GM11168 (cell line): Measurements from ENCODE around the gene GLB1L3.

Experiments
- in situ Hi-C: fragments of 300-500 bp; cut with MboI; formaldehyde crosslinking; loops from one replicate; pipeline ENCODE4 v1.12.0; 2022; ENCODE audit warnings: low sequenced_read_pairs; ENCODE audit not compliant: unreplicated experiment

The GLB1L3 gene

DNA sequence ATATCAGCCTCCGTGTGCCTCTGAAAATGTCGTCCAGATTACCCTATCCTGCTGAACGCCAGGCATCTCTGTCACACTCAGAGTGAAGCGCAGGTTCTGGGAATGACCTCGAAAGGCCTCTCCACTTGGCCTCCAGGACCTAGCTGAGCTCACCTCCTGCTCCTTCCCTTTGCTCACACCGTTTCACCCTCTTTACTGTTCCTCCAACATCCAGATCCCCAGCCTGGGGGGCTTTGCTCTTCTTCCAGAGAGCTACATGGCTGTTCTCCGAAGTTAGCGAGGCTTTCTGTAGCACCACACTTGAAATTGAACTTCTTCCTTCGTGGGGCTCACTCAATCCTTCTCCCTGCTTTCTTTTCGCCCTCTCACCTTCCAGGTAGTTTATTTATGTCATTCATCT is 83.5 kb downstream of the GLB1L3 start:
- in situ Hi-C loops, result no loop called here

DNA sequence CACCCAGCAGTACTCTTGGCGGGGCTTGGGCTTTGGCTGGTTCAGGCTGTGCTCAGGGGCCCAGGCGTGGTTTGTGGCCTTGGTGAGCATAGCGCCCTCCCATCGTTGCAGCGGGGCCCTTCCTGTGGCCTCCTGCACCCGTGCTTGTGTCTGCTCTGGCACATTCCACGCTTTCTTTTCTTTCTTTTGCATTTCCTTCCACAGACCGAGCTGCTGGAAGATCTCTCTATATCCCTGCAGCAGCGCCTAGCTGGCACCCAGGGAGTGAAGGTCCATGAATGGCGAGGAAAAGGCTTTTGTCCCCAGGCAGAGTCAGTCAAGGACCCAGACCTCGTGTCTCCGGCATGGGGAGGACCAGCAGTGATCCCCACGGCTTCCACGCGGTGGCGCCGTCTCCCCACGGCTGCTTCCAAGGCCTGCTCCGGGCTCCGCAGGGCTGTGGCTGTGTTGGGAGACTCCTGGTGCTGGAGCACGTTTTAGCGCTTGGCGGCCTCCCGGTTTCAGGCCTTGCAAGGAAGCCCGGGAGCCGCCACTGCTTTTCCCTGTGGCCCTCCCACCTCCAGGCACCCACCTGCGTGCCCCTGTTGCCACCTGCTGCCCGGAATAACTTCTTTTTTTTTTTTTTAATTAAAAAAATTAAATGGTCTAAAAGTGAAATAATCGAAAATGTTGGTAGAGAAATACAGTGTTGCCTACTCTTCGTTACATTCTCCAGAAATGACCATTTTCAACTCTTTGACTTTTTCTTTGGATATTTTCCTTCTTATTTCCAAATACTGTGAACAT is 84.1 kb downstream of the GLB1L3 start:
- in situ Hi-C loops, result no loop called here

DNA sequence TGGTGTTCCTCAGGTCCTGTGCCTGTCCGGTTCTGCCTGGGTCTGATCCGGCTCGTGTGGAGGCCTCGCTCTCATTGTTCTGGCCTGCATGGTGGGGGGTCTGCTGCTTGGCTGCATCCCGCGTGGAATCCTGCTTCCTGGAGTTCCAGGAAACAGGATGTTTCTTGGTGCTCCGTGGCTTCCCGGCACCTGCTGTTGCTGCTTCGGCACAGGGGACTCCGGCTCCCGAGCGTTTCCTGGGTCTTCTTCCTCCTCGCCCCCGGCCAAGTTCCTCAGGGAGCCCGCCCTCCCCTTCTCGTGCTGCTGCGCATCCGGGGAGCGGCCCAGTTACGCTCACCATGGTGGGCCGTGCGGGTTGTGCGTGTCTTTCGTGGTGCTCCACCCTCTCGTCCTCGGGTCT is 85.5 kb downstream of the GLB1L3 start:
- in situ Hi-C loops, result no loop called here

DNA sequence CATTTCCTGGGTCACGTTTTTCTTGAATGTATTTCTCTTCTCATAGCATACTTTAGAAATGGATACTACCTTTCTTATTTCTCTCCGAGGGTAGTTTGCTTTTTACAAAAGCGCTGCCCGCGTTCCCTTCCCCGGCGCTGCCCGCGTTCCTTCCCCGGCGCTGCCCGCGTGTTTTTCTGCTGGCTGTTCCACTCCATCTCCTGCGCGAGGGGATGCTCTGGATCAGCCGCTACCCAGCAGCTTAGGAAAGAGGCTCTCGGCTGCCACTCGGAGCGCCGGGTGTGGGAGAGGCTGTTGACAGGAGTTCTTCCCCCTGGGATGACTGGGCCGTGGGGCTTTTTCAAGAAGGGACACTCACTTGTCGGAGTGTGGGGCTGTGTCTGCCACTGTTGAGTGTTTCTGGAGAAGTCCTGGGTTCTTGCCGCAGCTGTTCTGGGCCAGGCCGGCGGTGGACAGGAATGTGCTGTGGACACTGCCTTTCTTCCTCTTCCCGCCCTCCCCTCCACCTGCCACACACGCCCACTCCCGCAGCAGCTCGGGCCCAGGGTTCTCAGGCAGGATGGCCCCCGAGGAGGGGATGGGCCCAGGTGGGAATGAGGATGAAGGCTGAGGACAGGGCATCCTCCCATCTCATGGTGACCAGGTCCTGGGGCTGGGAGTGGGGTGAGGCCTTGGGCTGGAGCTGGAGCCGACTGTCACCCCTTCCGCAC is 86.2 kb downstream of the GLB1L3 start:
- in situ Hi-C loops, result no loop called here

DNA sequence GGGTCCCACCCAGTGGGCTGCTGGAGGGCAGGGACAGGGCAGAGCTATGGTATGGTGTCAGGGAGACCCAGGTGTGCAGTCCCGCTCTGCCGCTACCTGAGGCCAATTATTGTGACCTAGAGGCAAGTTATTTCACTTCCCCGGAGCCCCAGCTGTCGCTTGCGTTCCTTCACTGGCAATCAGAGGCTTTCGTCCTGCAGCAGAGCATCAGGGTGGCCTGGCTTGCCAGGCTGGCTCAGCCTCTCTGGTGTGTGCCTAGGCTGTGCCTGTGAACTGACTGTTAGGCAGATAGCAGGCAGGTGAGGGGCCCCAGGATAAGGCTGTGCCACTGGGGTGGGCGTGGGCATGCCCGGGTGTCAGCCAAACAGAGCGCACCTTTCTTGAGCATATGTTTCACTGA is 87.0 kb downstream of the GLB1L3 start:
- in situ Hi-C loops, result no loop called here

DNA sequence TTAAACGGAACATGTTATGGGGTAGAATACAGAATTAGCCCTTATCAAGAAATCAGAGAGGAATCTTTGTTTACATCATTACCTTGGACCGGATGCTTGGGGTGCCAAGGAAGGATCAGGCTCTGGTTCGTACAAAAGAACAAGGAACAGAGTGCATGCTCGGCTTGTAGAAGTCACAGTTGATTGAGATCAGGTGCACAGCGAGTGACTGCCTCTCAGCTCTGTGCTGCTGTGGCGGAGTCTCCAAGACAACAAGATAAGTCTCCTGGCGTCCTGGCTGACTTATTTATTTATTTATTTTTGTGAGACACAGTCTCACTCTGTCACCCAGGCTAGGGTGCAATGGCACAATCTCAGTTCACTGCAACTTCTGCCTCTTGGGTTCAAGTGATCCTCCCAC is 87.4 kb downstream of the GLB1L3 start:
- in situ Hi-C loops, result no loop called here

DNA sequence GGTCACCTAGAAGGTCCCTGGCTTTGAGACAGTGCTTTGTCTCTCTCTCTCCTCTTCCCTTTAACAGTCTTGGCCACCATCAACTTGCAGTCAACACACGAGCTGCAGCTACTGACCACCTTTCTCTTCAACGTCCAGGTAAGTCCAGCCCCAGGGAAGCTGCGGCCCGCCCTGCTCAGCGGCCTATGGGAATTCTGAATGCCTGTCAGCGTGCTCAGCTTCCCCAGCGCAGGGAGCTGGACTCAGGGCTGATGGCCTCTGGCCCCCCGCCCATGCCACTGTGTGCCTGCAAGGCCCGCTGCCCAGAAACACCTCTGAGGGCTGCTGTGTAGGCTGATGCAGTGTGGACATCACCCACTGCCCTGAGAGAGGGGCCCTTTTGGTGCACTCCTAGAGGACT is 88.1 kb downstream of the GLB1L3 start:
- in situ Hi-C loops, result no loop called here

DNA sequence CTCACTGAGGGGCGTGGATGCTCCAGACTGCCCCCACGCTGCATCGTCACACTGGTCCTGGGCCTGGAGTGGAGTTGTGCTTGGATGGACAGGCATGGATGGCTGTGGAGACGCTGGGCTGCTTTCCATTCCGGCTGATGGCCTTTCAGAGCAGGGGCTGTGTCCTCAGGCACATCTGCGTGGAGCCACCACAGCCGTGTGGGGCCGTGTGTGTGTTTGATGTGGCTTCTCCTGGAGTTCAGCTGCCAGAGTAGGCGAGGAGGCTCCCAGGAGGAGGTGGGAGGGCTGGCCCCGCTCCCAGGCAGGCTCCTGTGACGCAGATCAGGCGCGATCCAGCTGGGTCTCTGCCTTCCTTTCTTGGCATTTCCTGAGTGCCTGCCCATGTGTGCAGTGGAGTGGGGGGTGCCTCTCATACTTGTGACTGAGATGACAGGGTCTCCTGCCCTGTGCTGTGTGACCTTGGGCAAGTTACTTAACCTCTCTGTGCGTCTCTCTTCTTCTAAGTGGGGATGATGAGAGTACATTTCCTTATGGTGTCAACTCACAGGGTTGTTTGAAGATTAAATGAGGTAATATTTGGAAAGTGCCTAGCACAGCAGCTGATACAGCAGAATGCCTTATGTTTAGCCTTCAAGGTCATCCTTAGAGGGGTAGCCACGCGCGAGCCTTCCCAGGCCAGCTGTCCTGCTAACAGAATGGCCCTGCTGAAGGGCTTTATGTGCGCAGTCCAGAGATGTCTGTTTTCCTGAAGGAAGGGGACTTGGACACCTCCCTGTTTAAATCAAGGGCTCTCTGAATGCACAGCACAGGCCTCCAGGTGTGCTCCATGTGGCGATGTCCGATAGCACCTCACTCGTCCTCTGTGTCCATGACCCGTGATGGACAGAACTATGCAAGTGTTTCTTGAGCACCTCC is 89.1 kb downstream of the GLB1L3 start:
- in situ Hi-C loops, result no loop called here

DNA sequence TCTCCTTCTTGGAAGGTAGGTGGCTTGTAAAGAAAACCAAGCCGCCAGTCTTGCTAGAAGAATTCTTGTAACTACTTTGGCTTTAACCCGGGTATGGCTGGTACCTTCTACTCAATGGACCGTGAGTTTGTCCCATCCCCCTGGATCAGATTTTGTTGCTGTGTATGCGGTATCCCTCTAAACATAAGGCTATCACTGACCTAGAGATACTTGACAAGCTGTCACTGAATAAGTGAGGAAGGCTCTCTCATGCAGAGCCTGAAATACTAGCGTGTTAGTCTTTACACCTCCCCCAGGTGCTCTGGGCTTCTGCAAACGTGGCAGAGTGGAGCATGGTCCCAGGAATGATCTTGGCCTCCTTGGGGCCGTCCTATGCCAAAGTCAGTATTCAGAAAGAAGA is 90.1 kb downstream of the GLB1L3 start:
- in situ Hi-C loops, result no loop called here

DNA sequence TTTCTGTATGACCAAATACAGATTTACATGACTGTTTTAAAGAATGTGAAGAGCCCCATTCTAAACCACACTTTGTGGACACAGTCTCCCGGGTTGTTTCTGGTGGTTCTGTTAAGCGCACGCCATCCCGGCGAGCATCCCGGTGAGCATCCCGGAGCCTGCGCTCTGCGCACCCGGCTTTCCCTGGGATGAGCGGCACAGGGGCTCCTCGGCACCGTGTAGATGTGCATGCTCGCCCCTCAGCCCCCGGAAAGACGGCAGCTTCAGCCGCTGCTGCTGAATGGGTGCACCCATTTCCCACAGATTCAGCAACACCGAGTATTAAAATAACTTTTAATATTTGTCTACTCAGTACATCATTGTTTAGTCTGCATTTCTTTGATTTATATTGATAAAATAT is 91.6 kb downstream of the GLB1L3 start:
- in situ Hi-C loops, result no loop called here
